ENCODE data around the gene OR7G2. TPM values are rescaled to one million over a fixed set of nuclear protein-coding genes. Genes with fewer than 3 reads are reported as not detected.

The OR7G2 gene
- total RNA-seq, 1 experiment from 2014 or later: not detected

GRCh38 chr19:9156304-9156703 is 49.0 kb upstream of the OR7G2 start (continued):
- TF ChIP-seq ZMAT4 (CRISPR knock-in tag; IDR thresholded peaks at IDR 0.05) (no peak), PRDM15 (CRISPR knock-in tag; IDR thresholded peaks at IDR 0.05) (no peak), IRF2 (CRISPR knock-in tag; IDR thresholded peaks at IDR 0.05; ENCODE audit: borderline replicate concordance, low read depth) (no peak), PREB (CRISPR knock-in tag; IDR thresholded peaks at IDR 0.05; ENCODE audit: borderline replicate concordance) (no peak), HMGA2 (CRISPR knock-in tag; IDR thresholded peaks at IDR 0.05) (no peak), PRRX2 (CRISPR knock-in tag; IDR thresholded peaks at IDR 0.05) (no peak), CTCF (IDR thresholded peaks at IDR 0.05) (no peak), ATF2 (CRISPR knock-in tag; IDR thresholded peaks at IDR 0.05; ENCODE audit: borderline replicate concordance, low read depth) (no peak), TP53 (CRISPR knock-in tag; IDR thresholded peaks at IDR 0.05) (no peak)

GRCh38 chr19:9155591-9155990 is 48.3 kb upstream of the OR7G2 start:
- no peak for ATAC-seq
- no peak overlapping the region for H3K27ac Mint-ChIP-seq
- no peak for DNase-seq (ENCODE audit: low spot score)
- peaks cover 39% of the 10 kb centered on the region for H3K9me3 Mint-ChIP-seq
- peaks cover 3% of the 10 kb centered on the region; the same call in 1 of the 2 replicates for H3K27me3 Mint-ChIP-seq (ENCODE audit: low read depth)
- ChIA-PET POLR2A (no interaction called here), CTCF (no interaction called here)
- no peaks in the 10 kb centered on the region for H3K4me1 Mint-ChIP-seq
- no peak overlapping the region for H3K4me3 Mint-ChIP-seq
- H3K36me3 Mint-ChIP-seq: peaks cover 99% of the 10 kb centered on the region
- no peak for TF ChIP-seq AFF4 (CRISPR knock-in tag; IDR thresholded peaks at IDR 0.05; ENCODE audit: borderline replicate concordance)
- TF ChIP-seq GTF2I (CRISPR knock-in tag; conservative IDR thresholded peaks at IDR 0.05): no peak
- no peak for TF ChIP-seq ATF3 (CRISPR knock-in tag; conservative IDR thresholded peaks at IDR 0.05)
- TF ChIP-seq ZNF219 (CRISPR knock-in tag; IDR thresholded peaks at IDR 0.05; ENCODE audit: borderline replicate concordance): no peak
- TF ChIP-seq FOXJ3 (CRISPR knock-in tag; IDR thresholded peaks at IDR 0.05; ENCODE audit: borderline replicate concordance): no peak
- no peak for TF ChIP-seq ZNF281 (CRISPR knock-in tag; IDR thresholded peaks at IDR 0.05)
- no peak for TF ChIP-seq SP1 (CRISPR knock-in tag; conservative IDR thresholded peaks at IDR 0.05)
- no peak for TF ChIP-seq HMGXB4 (CRISPR knock-in tag; IDR thresholded peaks at IDR 0.05)
- TF ChIP-seq MAX (CRISPR knock-in tag; IDR thresholded peaks at IDR 0.05): no peak
- TF ChIP-seq CREM (CRISPR knock-in tag; IDR thresholded peaks at IDR 0.05): no peak
